ENCODE data around the gene RFPL1.

- TF ChIP-seq, protein P1, sequence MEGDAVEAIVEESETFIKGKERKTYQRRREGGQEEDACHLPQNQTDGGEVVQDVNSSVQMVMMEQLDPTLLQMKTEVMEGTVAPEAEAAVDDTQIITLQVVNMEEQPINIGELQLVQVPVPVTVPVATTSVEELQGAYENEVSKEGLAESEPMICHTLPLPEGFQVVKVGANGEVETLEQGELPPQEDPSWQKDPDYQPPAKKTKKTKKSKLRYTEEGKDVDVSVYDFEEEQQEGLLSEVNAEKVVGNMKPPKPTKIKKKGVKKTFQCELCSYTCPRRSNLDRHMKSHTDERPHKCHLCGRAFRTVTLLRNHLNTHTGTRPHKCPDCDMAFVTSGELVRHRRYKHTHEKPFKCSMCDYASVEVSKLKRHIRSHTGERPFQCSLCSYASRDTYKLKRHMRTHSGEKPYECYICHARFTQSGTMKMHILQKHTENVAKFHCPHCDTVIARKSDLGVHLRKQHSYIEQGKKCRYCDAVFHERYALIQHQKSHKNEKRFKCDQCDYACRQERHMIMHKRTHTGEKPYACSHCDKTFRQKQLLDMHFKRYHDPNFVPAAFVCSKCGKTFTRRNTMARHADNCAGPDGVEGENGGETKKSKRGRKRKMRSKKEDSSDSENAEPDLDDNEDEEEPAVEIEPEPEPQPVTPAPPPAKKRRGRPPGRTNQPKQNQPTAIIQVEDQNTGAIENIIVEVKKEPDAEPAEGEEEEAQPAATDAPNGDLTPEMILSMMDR (conservative IDR thresholded peaks at IDR 0.05; ENCODE audit: low read depth in 2 of 2) = no peak
- TF ChIP-seq REST (IDR thresholded peaks at IDR 0.05; ENCODE audit: unreplicated experiment) (no peak), CREB1 (CRISPR knock-in tag; IDR thresholded peaks at IDR 0.05; ENCODE audit: low read depth) (no peak), POLR2AphosphoS5 (IDR thresholded peaks at IDR 0.05; ENCODE audit: low read depth) (no peak), EZH2 (IDR thresholded peaks at IDR 0.05; ENCODE audit: low read depth, unreplicated experiment) (no peak), JUNB (IDR thresholded peaks at IDR 0.05; ENCODE audit: unreplicated experiment) (no peak), NANOG (IDR thresholded peaks at IDR 0.05; ENCODE audit: borderline replicate concordance) (no peak)
- TF ChIP-seq, protein P2, sequence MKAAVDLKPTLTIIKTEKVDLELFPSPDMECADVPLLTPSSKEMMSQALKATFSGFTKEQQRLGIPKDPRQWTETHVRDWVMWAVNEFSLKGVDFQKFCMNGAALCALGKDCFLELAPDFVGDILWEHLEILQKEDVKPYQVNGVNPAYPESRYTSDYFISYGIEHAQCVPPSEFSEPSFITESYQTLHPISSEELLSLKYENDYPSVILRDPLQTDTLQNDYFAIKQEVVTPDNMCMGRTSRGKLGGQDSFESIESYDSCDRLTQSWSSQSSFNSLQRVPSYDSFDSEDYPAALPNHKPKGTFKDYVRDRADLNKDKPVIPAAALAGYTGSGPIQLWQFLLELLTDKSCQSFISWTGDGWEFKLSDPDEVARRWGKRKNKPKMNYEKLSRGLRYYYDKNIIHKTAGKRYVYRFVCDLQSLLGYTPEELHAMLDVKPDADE (IDR thresholded peaks at IDR 0.05) = no peak
Observed at GRCh38 chr22:29445508-29445907, 7.1 kb downstream of the RFPL1 start.
